Hippocampal formation (tissue), 2 donors: ENCODE measurements around the gene EPX.
"Not testable (repeated sequence)": the region's sequence is repeated elsewhere in the genome, so short reads cannot be mapped to it uniquely, and the experiment has no call there.

ENCODE experiments used
- DNase-seq, 2 donors: peaks; one replicate each; lab custom pipeline; 2025; lab: John Stamatoyannopoulos, UW

Gene EPX

GRCh38 chr17:58192612-58193011, at the start of gene EPX:
Gene EPX, plus strand, starts transcription at chr17:58192726. Its CDS starts 121 bp downstream, at chr17:58192847.
- no peak for DNase-seq

GRCh38 chr17:58143335-58143734, 49.2 kb upstream of the EPX start:
- DNase-seq: not testable (repeated sequence)

DNA sequence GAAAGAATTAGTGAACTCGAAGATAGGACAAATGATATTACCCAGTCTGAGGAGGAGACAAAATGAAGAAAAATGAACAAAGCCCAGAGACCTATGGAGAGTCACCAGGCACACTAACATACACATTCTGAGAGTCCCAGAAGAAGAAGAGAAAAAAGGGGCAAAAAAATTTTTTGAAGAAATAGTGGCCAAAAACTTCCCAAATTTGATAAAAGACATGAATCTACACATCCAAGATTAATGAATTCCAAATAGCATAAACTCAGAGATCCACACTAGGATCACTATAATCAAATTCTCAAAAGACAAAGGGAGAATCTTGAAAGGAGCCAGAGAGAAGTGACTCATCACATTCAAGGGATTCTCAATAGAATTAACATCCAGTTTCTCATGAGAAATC, 47.7 kb upstream of the EPX start:
- DNase-seq: no peak

GRCh38 chr17:58147930-58148434, 44.5 kb upstream of the EPX start, which contains the start of gene OR4D1:
Gene OR4D1, plus strand, starts transcription at chr17:58148384. Its CDS starts 6,770 bp downstream, at chr17:58155154.
- no peak for DNase-seq

GRCh38 chr17:58148609-58149008, 43.9 kb upstream of the EPX start:
- DNase-seq: no peak

DNA sequence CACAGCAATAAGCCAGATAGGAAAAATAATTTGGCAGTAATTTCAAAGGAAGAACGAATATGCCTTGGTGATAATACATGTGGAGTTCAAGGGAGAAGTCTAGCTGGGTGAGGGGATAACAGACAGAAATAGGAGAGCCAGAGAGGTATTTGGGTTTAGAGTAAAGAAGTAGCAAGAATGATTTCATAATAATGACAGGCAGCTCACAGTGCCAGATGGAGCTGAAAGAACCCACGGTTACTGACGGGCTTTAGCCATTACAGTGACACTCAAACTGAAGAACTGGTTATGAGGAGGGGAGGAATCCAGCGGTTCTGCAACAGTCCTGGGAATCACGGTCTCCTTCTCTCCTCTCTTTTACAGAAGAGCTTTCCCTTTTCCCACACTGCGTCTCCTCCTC, 42.1 kb upstream of the EPX start:
- DNase-seq: no peak

DNA sequence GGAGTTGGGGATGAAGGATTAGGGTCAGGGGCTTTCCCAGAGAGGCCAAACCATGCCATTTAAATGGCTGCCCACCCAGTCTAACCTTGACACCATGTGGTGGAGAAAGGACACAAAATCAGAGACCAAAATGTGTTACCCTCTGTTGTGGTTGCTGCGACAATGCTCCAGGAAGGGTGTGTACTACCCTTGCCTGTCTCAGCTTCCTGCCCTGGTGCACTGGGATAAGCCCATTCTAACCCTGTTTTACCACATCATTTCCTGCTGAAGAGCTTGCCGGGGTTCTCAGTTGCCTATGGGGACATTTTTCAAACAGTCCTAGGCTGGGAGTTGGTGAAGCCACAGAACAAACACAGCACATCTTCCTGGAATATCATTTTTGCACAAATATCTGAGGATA, 39.5 kb upstream of the EPX start:
- no peak for DNase-seq

DNA sequence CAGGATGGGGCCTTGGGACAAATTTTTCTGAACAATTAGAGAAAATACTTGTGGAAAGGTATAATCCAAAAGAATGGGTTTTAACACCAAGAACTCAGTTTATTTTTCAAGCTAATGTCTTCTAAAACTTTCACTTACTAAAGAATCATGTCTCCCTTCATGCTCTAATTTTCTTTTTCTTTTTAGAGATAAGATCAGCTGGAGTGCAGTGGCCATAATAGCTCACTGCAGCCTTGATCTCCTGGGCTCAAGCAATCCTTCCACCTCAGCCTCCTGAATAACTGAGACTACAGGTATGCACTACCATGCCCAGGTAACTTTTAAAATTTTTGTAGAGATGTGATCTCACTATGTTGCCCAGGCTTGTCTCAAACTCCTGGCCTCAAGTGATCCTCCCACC, 38.9 kb upstream of the EPX start:
- no peak for DNase-seq

DNA sequence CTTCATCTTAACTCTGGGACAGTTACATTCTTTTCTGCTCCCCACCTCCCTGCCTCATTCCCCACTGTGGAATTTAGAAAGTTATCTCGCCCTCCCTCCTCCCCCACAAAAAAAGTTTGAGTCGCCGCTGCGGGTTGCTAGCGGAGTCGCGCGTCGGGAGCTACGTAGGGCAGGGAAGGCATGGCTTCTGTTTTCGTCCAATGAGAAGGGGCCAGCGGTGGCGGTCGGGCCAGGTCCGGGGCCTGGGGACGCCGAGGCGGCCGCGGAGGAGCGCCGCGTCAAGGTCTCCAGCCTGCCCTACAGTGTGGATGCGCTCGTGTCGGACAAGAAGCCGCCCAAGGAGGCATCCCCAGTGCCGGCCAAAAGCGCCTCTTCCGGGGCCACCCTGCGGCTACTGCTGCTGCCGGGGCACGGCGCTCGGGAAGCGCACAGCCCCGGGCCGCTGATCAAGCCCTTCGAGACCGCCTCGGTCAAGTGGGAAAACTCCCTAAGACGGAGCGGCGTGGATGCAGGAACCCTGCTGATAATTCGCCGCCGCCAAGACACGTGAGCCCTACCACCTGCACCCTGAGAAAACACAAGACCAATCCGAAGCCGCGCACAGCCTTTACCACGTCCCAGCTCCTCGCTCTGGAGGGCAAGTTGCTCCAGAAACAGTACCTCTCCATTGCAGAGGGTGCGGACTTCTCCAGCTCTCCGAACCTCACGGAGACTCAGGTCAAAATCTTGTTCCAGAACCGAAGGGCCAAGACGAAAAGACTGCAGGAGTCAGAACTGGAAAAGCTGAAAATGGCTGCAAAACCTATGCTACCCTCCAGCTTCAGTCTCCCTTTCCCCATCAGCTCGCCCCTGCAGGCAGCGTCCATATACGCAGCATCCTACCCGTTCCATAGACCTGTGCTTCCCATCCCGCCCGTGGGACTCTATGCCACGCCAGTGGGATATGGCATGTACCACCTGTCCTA, 35.4 kb upstream of the EPX start:
- no peak for DNase-seq

DNA sequence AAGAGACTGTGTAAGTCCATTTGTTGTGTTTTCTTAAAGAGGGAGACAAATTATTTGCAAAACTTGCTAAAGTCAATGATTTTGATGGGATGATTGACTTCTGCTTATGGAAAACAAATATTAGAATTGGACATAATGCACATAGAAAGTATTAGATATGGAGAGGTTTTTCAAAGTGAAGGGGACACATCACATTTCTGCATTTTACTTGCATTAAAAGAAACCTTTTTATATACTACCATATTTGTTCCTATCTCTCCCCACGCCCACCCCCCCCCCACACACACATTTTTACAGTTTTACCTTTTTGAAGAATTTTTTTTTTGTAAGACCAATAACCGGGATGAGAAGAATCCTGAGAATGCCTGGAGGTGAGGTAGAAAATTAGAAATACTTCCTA, 34.3 kb upstream of the EPX start:
- no peak for DNase-seq

DNA sequence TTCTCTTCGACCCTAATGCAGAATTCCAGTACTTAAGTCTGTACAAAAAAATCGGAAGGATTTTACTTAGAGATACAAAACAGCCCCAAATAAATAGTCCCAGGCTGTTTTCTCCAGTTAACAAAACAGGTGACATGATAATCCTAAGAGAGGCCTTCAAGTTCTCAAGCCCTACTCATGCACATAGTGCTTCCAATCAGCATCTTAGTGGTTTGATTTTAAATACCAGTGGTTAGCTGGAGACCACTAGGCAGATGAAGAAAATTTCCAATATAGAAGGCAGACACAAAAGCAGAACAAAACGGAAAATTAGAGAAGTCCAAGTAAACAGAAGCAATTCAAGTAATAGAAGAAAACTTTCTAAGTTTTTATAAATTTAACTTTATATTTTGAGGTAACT, 31.0 kb upstream of the EPX start:
- no peak for DNase-seq

DNA sequence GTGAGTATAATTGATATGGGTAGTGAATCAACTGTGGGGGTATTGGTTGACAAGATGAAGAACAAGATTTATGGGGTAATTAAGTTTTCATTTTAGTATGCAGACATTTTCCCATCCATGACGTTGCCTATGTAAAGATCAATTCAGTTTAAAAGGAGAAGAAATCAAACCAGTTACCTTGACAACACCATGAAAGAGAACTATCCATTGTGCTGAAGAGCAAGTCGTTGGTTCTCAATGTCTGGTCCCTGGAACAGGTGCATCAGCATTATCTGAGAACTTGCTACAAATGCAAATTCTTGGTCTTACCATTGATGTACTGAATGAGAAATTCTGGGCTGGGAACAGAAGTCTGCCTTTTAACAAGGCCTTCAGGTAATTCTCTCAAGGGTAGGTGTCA, 26.5 kb upstream of the EPX start:
- DNase-seq: no peak

DNA sequence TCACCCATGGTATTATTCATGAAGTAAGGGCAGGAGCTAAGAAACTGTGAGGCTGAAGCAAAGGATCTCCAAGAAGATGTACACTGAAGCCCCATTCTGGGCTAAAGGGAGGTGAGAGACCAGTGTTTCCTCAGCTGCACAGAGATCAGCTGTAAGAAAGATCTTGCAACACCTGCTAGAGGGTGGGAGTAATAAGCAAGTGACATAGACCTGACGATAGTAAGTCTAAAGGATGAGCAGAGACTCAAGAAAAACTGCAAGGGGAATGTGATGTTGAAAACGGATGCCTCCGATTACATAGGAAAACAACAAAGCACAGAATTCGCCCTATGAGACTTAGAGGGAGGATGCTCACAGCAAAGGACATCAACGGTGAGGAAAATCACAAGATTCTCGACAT, 25.8 kb upstream of the EPX start, which contains the start of gene OR4D2:
Gene OR4D2 (plus strand): TSS at position 301 of the 400 bp plus-strand sequence. CDS start 2,674 bp downstream, outside the sequence.
- no peak for DNase-seq

DNA sequence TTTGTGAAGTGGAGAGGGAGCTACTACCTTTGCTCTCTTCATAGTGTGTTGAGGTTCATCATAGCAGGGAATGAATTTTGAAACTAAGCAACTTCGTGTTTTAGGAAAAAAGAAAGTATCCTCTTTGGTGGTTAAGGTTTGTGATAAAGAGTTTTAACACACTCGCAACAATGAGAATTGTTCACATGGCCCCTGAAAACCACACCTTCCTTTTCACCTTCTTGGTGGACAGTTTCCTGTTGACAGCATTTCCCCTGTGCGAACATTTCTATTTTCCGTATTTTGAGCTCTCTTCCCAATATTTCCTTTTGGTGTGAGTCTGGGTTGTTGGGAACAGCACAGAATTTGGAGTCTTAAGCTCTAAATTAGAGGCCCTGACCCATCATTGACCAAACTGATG, 21.9 kb upstream of the EPX start:
- DNase-seq: no peak

DNA sequence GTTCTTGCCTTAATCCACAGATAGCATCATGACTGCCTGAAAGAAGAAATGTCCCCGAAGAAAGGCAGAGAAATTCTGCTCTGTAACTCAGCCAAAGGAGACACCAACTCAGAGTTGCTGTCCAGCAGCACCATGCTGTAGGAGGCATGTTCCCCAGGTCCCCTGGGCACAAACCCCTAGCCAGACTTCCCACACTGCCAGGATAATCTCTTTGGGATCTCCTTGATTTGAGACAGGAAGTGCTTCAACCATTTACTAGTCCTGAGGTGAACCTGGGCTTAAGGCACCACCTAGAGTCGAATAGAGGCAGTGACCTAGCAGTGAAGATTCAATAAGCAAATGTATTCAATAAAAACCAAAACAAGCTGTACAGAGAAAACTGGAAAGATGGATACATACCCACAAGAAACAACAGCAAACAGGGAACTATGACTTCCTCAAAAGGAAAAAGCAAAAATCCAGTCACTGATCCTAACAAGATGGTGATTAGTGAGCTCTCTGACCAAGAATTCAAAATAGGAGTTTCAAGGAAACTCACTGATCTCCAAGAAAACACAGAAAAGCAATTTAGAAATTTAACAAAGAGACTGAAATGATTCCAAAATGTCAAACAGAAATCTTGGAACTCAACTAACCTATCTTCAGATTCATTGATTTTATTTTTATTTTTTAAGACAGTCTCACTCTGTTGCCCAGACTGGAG, 20.0 kb upstream of the EPX start:
- DNase-seq: no peak

- no peak for DNase-seq
These were observed 17.7 kb upstream of the EPX start for GRCh38 chr17:58174871-58175270.

- no peak for DNase-seq
These were observed 16.3 kb upstream of the EPX start for GRCh38 chr17:58176200-58176599.

DNA sequence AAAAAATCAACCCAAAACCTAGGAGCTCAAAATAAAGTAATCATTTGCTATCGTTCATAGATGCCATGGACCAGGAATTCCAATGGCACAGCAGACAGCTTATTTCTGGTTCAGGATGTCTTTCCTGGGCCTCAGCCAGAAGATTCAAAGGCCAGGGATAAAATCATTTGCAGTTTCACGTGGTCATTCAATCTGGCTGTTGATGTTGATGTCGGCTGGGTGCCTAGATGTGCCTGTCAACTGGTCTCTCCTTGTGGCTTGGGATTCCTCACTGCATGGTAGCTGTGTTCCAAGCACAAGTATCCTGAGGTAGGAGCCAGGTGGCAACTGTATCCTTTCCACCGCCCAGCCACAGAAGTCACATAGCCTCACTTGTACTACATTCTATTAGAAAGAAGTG, 10.7 kb upstream of the EPX start:
- DNase-seq: no peak

- DNase-seq: no peak
These were observed 9.0 kb upstream of the EPX start for GRCh38 chr17:58183514-58183913.

DNA sequence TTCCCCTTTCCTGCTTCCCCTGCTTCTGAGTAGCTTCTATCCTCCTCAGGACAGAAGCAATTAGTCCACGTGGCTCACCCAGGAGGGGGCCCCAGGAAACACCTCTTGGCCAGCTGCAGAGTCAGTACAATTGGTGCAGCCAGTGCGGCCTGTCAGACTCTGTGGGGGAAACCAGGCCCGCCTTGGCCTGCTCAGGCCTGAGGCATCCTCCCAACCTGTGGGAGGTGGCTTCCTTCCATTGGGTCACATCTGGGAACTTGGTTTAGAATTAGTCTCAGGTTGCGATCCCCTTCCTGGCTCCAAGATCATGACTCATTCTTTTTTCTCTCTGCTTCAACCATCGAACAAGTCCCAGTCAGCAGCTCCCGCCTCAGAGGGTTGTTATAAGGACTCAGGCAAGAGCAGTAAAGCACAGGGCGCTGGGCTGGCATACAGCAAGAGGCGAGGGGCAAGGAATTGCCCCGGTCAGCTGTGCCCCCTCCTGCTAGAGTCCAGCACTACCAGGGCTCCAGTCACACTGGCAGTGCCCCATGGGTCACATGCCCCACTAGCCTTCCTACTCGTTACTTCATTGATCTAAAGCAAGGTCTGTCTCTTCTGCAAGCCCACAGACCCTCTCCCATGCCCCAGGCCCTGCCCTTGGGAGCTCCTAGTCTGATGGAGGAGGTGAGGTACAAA, 8.1 kb upstream of the EPX start:
- no peak for DNase-seq

DNA sequence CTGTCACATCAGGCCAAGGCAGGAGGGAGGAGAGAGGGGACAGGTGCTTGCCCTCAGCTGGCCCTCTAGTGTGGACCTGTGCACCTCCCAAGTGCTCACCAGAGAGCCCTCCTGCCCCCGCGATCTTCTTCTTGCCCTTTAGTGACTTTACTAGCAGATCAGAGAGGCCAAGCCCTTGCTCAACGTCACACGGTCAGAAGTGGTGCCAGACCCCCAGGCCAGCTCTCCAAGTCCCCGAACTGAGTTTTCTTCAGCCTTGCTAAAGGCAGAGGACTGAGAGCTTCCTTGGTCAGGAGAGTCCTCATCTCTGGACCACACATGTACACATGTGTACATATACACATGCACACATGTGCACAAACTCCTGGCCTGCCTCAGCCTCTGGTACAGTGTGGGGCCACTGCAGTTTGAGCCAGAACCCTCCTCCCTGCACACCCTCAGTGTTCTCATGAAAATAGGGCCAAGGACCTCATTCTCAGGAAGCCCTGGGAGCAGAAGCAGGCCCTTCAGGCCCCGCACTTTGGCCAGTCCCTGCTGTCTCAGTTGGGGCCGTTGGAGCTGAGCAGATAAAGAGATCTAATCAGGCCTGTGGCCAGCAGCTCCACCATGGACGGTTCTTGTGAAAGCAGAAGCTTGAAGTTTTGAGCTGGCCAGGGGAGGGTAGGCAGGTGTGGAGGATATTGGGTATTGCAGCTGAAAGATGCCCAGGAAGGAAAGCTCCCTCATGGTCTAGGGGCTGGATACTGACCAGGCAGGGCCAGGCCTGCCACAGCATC, 7.4 kb upstream of the EPX start:
- no peak for DNase-seq
